HG03280 (cell line): Measurements from ENCODE around the gene AP2B1.
"Not testable (repeated sequence)": the region's sequence is repeated elsewhere in the genome, so short reads cannot be mapped to it uniquely, and the experiment has no call there.

ENCODE experiments used
- ATAC-seq: cut with Tn5 transposase; IDR thresholded peaks from one replicate; pipeline ENCODE4 v1.9.1; 2021; ENCODE audit warnings: mild to moderate bottlenecking, moderate library complexity; ENCODE audit not compliant: unreplicated experiment

AP2B1 gene

GRCh38 chr17:35694906-35695305 lies 107.8 kb downstream of the AP2B1 start:
- ATAC-seq, result no peak

GRCh38 chr17:35695613-35696012 lies 108.5 kb downstream of the AP2B1 start:
- no peak for ATAC-seq

- no peak for ATAC-seq
Measured at GRCh38 chr17:35698800-35699199, 111.7 kb downstream of the AP2B1 start.

GRCh38 chr17:35700150-35700549 lies 113.0 kb downstream of the AP2B1 start:
- ATAC-seq, result no peak

- no peak for ATAC-seq
Measured at GRCh38 chr17:35701491-35701890, 114.4 kb downstream of the AP2B1 start.

- not testable (repeated sequence) for ATAC-seq
Measured at GRCh38 chr17:35703308-35703707, 116.2 kb downstream of the AP2B1 start.

GRCh38 chr17:35705230-35705629 lies 118.1 kb downstream of the AP2B1 start:
- no peak for ATAC-seq

GRCh38 chr17:35705705-35706104 lies 118.6 kb downstream of the AP2B1 start:
- no peak for ATAC-seq

- ATAC-seq, result no peak
Measured at GRCh38 chr17:35708149-35708548, 121.0 kb downstream of the AP2B1 start.

- no peak for ATAC-seq
Measured at GRCh38 chr17:35708951-35709350, 121.8 kb downstream of the AP2B1 start.

- no peak for ATAC-seq
Measured at GRCh38 chr17:35709874-35710273, 122.8 kb downstream of the AP2B1 start.

- no peak for ATAC-seq
Measured at GRCh38 chr17:35710950-35711349, 123.8 kb downstream of the AP2B1 start.

- no peak for ATAC-seq
Measured at GRCh38 chr17:35713069-35713728, 126.1 kb downstream of the AP2B1 start.

GRCh38 chr17:35714988-35715387 lies 127.9 kb downstream of the AP2B1 start:
- ATAC-seq, result no peak

- ATAC-seq, result no peak
Measured at GRCh38 chr17:35715416-35715815, 128.3 kb downstream of the AP2B1 start.

- no peak for ATAC-seq
Measured at GRCh38 chr17:35716173-35716572, 129.1 kb downstream of the AP2B1 start.

- ATAC-seq, result no peak
Measured at GRCh38 chr17:35716897-35717465, 129.9 kb downstream of the AP2B1 start.

GRCh38 chr17:35717475-35717874 lies 130.4 kb downstream of the AP2B1 start:
- no peak for ATAC-seq

GRCh38 chr17:35723735-35724134 lies 136.6 kb downstream of the AP2B1 start:
- no peak for ATAC-seq

- no peak for ATAC-seq
Measured at GRCh38 chr17:35725058-35725457, 137.9 kb downstream of the AP2B1 start.

GRCh38 chr17:35725802-35726126 lies 138.6 kb downstream of the AP2B1 start:
- ATAC-seq, result no peak

GRCh38 chr17:35726127-35726952 lies 139.2 kb downstream of the AP2B1 start:
- no peak for ATAC-seq
